Activated naive CD4-positive, alpha-beta T cell treated with anti-CD3 and anti-CD28 coated beads, Interleukin-2, amount 50 U/mL, for 24 hours (primary cell): ENCODE measurements around the gene ENTPD5.

ENCODE experiments used
- H3K27ac Mint-ChIP-seq: one replicate; pipeline ENCODE4 v1.8.0; 2021; ENCODE audit warnings: mild to moderate bottlenecking, mixed read lengths
- H3K27me3 Mint-ChIP-seq: one replicate; pipeline ENCODE4 v1.8.0; 2021; ENCODE audit warnings: mixed read lengths
- H3K36me3 Mint-ChIP-seq: one replicate; pipeline ENCODE4 v1.8.0; 2021; ENCODE audit warnings: mixed read lengths
- H3K4me1 Mint-ChIP-seq: one replicate; pipeline ENCODE4 v1.8.0; 2021; ENCODE audit warnings: mixed read lengths
- H3K4me3 Mint-ChIP-seq: one replicate; pipeline ENCODE4 v1.8.0; 2021; ENCODE audit warnings: mild to moderate bottlenecking, mixed read lengths
- H3K9me3 Mint-ChIP-seq: one replicate; pipeline ENCODE4 v1.8.0; 2021; ENCODE audit warnings: mixed read lengths

Gene ENTPD5

GRCh38 chr14:74018586-74019407 is at the start of gene ENTPD5, which contains the start of gene BBOF1:
ENTPD5 (minus strand) TSS chr14:74019288; CDS start chr14:73988102, 31,186 bp downstream.
BBOF1 (plus strand) TSS chr14:74019349; CDS start chr14:74019479, 130 bp downstream.
- Mint-ChIP-seq H3K27ac (peak within 1 kb of the TSS; percentile 99), H3K36me3 (no peaks in the 10 kb centered on the region), H3K27me3 (no peaks in the 10 kb centered on the region), H3K4me3 (peak within 1 kb of the TSS; percentile 97), H3K9me3 (no peaks in the 10 kb centered on the region), H3K4me1 (peaks cover 10% of the 10 kb centered on the region)

GRCh38 chr14:74065746-74066575 is 46.9 kb upstream of the ENTPD5 start:
- Mint-ChIP-seq H3K36me3 (peaks cover 8% of the 10 kb centered on the region), H3K9me3 (no peaks in the 10 kb centered on the region), H3K4me1 (no peaks in the 10 kb centered on the region), H3K4me3 (no peak overlapping the region), H3K27me3 (no peaks in the 10 kb centered on the region), H3K27ac (no peak overlapping the region)

- no peaks in the 10 kb centered on the region for H3K4me1 Mint-ChIP-seq
- H3K27ac Mint-ChIP-seq = no peak overlapping the region
- no peaks in the 10 kb centered on the region for H3K27me3 Mint-ChIP-seq
- H3K36me3 Mint-ChIP-seq = peaks cover 11% of the 10 kb centered on the region
- H3K4me3 Mint-ChIP-seq = no peak overlapping the region
- H3K9me3 Mint-ChIP-seq = no peaks in the 10 kb centered on the region
Observed at GRCh38 chr14:74064883-74065282, 45.8 kb upstream of the ENTPD5 start.

- Mint-ChIP-seq H3K27ac (no peak overlapping the region), H3K36me3 (peaks cover 11% of the 10 kb centered on the region), H3K9me3 (no peaks in the 10 kb centered on the region), H3K4me3 (no peak overlapping the region), H3K27me3 (no peaks in the 10 kb centered on the region), H3K4me1 (no peaks in the 10 kb centered on the region)
Observed at GRCh38 chr14:74064426-74064825, 45.3 kb upstream of the ENTPD5 start.

- H3K4me3 Mint-ChIP-seq = no peak overlapping the region
Observed at GRCh38 chr14:74062809-74063150, 43.7 kb upstream of the ENTPD5 start.

GRCh38 chr14:74049876-74050495 is 30.9 kb upstream of the ENTPD5 start:
- H3K36me3 Mint-ChIP-seq = peaks cover 3% of the 10 kb centered on the region
- no peaks in the 10 kb centered on the region for H3K9me3 Mint-ChIP-seq
- no peak overlapping the region for H3K4me3 Mint-ChIP-seq
- peak overlapping the region; percentile 14 for H3K27ac Mint-ChIP-seq
- H3K4me1 Mint-ChIP-seq = no peaks in the 10 kb centered on the region
- no peaks in the 10 kb centered on the region for H3K27me3 Mint-ChIP-seq

More at GRCh38 chr14:74062809-74063150, 43.7 kb upstream of the ENTPD5 start:
- no peaks in the 10 kb centered on the region for H3K9me3 Mint-ChIP-seq
- no peaks in the 10 kb centered on the region for H3K4me1 Mint-ChIP-seq
- H3K36me3 Mint-ChIP-seq = peaks cover 11% of the 10 kb centered on the region
- no peaks in the 10 kb centered on the region for H3K27me3 Mint-ChIP-seq
- H3K27ac Mint-ChIP-seq = no peak overlapping the region

GRCh38 chr14:74048281-74048680 is 29.2 kb upstream of the ENTPD5 start:
- H3K36me3 Mint-ChIP-seq = peaks cover 3% of the 10 kb centered on the region
- no peak overlapping the region for H3K27ac Mint-ChIP-seq
- H3K27me3 Mint-ChIP-seq = no peaks in the 10 kb centered on the region
- H3K9me3 Mint-ChIP-seq = no peaks in the 10 kb centered on the region
- H3K4me3 Mint-ChIP-seq = no peak overlapping the region
- no peaks in the 10 kb centered on the region for H3K4me1 Mint-ChIP-seq

GRCh38 chr14:74045522-74045921 is 26.4 kb upstream of the ENTPD5 start:
- Mint-ChIP-seq H3K4me1 (no peaks in the 10 kb centered on the region), H3K4me3 (no peak overlapping the region), H3K27ac (no peak overlapping the region), H3K36me3 (peaks cover 3% of the 10 kb centered on the region), H3K27me3 (no peaks in the 10 kb centered on the region), H3K9me3 (no peaks in the 10 kb centered on the region)

GRCh38 chr14:74042296-74042695 is 23.2 kb upstream of the ENTPD5 start:
- Mint-ChIP-seq H3K36me3 (peaks cover 2% of the 10 kb centered on the region), H3K9me3 (no peaks in the 10 kb centered on the region), H3K27ac (no peak overlapping the region)

GRCh38 chr14:74038020-74038859 is 19.2 kb upstream of the ENTPD5 start:
- no peak overlapping the region for H3K4me3 Mint-ChIP-seq
- H3K27ac Mint-ChIP-seq = peak overlapping the region; percentile 1
- H3K9me3 Mint-ChIP-seq = no peaks in the 10 kb centered on the region
- no peaks in the 10 kb centered on the region for H3K4me1 Mint-ChIP-seq
- H3K36me3 Mint-ChIP-seq = peaks cover 3% of the 10 kb centered on the region
- no peaks in the 10 kb centered on the region for H3K27me3 Mint-ChIP-seq

More at GRCh38 chr14:74042296-74042695, 23.2 kb upstream of the ENTPD5 start:
- H3K4me3 Mint-ChIP-seq = no peak overlapping the region
- no peaks in the 10 kb centered on the region for H3K4me1 Mint-ChIP-seq
- no peaks in the 10 kb centered on the region for H3K27me3 Mint-ChIP-seq

GRCh38 chr14:74035556-74035955 is 16.5 kb upstream of the ENTPD5 start:
- H3K4me1 Mint-ChIP-seq = no peaks in the 10 kb centered on the region
- H3K27ac Mint-ChIP-seq = no peak overlapping the region
- H3K36me3 Mint-ChIP-seq = peaks cover 3% of the 10 kb centered on the region
- no peaks in the 10 kb centered on the region for H3K9me3 Mint-ChIP-seq
- no peaks in the 10 kb centered on the region for H3K27me3 Mint-ChIP-seq
- H3K4me3 Mint-ChIP-seq = no peak overlapping the region

GRCh38 chr14:74034572-74034971 is 15.5 kb upstream of the ENTPD5 start:
- no peak overlapping the region for H3K4me3 Mint-ChIP-seq
- no peaks in the 10 kb centered on the region for H3K27me3 Mint-ChIP-seq
- no peaks in the 10 kb centered on the region for H3K4me1 Mint-ChIP-seq
- H3K36me3 Mint-ChIP-seq = peaks cover 1% of the 10 kb centered on the region
- no peaks in the 10 kb centered on the region for H3K9me3 Mint-ChIP-seq
- no peak overlapping the region for H3K27ac Mint-ChIP-seq

GRCh38 chr14:74029136-74029535 is 10.0 kb upstream of the ENTPD5 start:
- H3K36me3 Mint-ChIP-seq = no peaks in the 10 kb centered on the region
- no peaks in the 10 kb centered on the region for H3K4me1 Mint-ChIP-seq
- no peaks in the 10 kb centered on the region for H3K27me3 Mint-ChIP-seq
- no peak overlapping the region for H3K4me3 Mint-ChIP-seq
- H3K9me3 Mint-ChIP-seq = no peaks in the 10 kb centered on the region
- H3K27ac Mint-ChIP-seq = no peak overlapping the region

- H3K27me3 Mint-ChIP-seq = no peaks in the 10 kb centered on the region
- peaks cover 10% of the 10 kb centered on the region for H3K4me1 Mint-ChIP-seq
- H3K27ac Mint-ChIP-seq = no peak overlapping the region
- no peaks in the 10 kb centered on the region for H3K36me3 Mint-ChIP-seq
- no peaks in the 10 kb centered on the region for H3K9me3 Mint-ChIP-seq
- H3K4me3 Mint-ChIP-seq = no peak overlapping the region
Observed at GRCh38 chr14:74022346-74022745, 3.3 kb upstream of the ENTPD5 start.
